HG03457 (cell line): ENCODE results near the gene NCK2.

ENCODE experiments used
- ATAC-seq: cut with Tn5 transposase; IDR thresholded peaks from one replicate; pipeline ENCODE4 v1.9.1; 2021; ENCODE audit warnings: moderate number of reproducible peaks; ENCODE audit not compliant: unreplicated experiment

Gene NCK2

DNA sequence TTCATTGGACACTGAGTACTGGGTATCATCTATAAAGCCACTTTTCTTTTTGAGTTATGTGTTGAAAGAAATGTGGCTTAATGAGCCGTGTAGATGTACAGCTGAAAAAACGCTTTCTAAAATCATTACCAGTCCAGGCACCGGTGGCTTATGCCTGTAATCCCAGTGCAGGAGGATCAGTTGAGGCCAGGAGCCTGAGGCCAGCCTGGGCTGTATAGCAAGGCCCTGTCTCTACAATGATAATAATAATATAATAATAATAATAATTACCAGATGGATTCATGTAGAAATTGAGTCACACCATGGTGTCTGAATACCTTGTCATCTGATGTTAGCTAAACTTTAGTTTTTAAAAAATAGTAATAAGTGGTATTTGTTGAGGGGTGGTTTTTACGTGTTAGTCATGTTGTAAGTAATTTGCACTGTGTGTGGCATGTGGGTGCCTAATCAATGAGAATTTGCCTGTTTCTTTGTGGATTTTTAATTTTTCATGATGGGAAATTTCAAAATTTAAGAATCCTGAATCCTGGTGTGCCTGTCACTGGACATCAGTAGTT is 30.1 kb downstream of the NCK2 start:
- ATAC-seq: no peak

DNA sequence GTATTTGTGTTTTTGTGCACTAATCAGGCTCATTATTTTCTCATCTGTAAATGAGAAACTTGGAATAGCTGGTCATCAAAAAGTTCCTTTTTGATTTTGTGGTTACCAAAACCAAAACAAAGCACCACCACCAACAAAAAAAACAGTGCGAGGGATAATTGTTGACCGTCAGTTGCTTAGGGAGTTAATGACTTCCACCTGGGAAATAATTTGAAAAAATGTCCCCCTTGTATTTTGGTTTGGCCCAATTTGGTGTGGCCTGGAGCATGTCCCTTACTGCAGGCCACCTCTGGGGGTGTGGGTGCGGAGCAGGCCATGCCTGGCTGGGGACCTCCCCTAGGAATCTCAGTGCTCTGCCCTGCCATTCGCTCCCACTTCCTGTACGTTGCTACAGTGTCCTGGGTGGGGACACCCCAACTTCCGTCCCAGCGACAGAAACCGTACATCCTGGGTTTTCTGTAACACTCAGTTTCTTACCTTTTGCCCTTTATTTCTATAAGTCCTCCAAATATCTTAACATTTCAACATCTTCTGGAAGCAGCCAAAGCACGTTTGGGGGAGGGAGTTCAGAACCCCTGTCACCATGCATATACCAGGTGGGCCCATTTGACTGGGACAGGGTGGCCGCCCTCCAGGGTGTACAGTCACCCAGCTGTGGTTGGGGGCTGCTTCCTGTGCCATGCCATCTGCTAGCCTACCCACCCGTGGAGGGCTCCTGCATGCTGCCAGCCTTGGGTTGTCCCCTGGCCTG is 31.3 kb downstream of the NCK2 start:
- ATAC-seq: peak; percentile 54

DNA sequence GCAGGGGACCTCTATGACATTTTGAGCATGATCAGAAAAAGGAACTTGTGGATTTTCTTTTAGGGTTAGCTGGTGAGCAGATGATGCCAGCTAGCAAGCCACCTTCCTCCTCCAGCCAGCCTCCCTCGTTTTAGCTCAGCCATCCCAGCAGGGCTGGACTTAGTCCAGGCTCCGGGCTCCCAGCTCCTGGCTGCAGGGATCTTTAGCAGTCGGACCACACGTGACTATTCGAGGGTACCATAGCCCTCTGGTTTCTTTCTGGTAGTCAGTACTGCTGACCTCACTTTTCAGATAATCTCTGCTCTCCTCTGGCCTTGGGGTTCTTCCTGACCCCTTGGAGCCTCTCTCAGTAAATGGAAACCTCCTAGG is 31.8 kb downstream of the NCK2 start:
- no peak for ATAC-seq

DNA sequence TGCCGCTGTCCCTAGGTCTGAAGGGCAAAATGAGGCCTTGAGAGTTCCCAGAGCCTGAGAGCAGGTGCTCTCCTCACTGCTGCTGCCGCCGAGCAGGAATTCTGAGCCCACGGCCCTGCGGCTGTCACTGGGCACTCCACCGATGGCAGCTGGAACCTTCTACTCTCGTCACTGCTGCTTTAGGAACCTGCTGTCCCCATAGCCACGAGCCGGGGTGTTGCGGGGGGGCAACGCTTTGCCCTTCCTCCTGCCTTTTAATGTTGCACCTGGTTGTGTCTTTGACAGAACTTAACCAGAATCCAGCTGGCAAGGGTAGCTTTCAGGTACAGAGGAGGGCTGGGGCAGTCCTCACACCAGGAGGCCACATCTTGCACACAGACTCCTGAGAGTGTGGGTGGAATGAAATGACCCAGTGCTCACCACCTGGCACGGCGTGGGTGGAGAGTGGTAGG is 32.3 kb downstream of the NCK2 start:
- ATAC-seq: no peak

DNA sequence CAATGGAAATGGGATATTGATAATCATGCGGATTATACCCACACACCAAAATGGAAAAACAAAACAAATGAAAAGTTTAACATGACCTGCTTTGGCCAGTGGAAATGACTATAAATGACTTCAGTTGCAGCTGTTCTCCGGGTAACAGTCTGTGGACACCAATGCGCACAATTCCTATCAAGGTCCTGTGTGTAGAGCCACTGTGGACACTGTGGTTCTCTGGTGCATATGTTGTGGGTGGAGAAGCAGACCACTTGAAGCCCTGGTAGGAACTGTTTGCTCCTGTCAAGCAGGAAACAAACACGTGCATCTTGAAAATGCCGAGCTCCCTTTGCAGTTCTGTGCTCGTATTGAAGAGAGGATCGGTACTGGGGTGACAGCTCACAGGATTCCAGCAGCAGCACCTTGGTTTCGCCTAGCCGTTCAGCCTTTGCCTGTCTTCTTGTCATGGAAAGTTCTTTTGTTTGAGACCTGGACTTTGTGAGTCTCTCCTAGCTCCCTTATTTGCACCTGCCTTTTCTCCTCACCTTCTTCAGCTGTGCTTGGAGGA is 32.9 kb downstream of the NCK2 start:
- ATAC-seq: no peak

DNA sequence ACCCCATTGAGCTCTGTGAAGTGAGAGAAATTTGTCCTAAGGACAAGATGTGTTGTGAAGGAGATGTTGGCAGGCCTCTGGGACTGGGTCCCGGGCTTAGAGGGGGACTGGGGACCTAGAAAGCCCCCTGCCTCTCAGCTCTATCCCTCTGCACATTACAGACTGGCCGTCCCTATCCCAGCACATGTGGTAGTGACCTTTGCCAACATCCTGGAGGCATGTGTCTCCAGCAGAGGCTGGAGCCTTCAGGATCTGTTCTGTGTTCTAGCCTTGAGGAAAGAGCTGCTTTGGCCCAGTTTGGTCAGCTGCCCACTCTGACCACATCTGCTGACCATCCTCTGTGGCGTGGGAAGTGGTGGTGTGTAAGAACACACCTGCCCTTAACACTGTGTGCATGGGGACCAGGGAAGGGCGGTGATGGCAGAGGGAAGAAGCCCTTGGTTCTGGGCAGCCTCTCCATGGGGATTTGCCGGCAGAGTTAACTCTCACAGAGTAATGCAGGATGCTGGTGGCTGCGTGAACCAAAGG is 33.4 kb downstream of the NCK2 start:
- ATAC-seq: no peak

DNA sequence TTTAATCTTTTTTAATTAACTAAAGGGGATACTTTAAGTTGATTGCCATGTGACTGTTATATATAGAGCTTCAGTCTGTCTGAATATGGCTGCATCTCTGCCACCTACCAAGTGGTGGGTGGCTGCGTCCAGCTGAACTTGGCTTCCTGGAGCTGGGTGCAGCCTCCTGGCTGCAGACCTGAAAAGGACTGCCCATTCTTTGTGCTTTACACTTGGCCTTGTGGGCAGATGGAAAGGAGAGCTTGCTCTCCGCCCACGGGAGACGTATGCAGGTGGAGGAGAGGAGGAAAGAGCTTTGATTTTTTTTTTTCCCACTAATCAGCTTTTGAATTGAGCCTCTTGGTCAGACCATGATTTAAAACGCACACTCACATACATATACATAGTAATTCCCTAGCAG is 34.7 kb downstream of the NCK2 start:
- ATAC-seq: no peak

DNA sequence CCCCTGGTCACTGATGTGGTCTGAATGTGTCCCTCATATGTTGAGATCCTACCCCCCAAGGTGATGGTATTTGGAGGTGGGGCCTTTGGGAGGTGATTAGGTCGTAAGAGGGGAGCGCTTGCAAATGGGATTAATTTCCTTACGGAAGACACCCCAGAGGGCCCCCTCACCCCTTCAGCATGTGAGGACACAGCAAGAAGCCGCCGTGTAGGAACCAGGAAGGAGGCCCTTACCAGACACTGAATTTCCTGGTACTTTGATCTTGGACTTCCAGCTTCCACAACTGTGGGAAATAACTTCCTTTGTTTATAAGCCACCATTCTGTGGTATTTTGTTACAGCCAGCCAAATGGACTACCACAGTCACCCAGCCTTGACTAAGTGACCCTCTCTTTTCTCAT is 35.9 kb downstream of the NCK2 start:
- no peak for ATAC-seq

DNA sequence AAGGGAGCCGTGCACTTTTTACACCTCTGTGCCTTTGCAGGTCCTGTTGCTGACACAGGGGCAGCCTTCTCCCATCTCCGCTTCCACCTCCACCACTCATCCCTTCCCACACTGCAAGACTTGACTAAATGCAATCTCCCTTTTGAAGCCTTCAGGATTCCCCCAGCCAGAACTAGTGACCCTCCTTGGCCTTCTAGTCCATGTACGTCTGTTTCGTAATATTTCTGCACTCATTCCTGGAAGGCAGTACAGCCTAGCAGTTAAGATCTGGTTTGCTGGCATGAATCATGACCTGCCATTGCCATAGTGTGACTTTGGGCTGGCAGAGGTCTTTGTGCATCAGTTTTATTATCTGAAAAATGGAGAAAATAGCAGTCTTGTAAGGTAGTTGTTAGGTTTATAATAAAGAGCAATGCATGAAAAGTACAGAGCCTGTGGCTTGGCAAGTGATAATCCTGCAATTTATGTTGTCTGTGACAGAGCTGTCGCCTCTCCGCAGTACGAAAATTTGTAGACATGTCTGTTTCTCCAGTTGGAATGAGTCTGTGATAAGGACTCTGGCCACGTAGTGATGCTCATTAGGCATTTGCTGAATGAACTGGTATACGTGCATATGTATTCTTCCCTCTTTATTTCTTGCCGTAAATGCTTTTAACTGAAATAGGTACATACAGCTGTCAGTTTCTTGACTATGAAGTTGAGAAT is 36.7 kb downstream of the NCK2 start:
- no peak for ATAC-seq

DNA sequence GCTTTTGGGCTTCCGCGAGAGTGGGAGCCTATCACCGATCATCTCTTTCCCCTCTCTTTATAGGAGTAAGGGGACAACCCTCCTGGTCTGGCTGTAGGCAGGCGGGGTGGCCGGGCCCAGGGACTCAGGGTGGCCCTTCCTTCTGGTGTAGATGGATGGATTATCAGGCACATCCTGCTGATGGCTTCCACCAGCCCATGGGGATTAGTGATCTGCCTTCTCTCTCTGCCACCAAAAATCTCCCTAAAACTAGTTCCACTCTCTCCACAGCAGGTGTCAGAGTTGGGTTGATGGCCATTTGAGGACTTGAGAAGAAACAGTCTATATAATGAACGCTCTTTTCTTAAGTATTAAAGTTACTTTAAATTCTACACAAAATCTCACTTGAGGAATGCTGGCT is 37.4 kb downstream of the NCK2 start:
- ATAC-seq: no peak

DNA sequence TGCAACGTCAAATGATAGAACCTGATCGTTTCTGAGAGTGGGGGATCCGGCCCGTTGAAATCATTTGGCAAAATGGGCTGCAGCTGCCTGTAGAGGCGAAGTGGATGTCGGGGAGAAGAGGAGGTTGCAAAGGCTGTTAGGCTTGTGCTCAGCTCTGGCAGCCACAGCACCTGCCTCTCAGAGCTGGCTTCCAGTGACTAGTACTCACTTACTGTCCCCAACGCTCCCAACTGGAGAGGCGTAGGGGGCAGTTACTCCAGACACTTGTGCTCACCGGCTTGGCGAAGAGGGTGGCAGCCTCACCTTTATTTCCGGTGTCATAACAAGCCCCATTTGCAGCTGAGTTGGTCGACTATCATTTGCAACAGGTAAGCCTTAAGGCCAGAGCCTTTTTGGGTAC is 37.9 kb downstream of the NCK2 start:
- ATAC-seq: no peak

DNA sequence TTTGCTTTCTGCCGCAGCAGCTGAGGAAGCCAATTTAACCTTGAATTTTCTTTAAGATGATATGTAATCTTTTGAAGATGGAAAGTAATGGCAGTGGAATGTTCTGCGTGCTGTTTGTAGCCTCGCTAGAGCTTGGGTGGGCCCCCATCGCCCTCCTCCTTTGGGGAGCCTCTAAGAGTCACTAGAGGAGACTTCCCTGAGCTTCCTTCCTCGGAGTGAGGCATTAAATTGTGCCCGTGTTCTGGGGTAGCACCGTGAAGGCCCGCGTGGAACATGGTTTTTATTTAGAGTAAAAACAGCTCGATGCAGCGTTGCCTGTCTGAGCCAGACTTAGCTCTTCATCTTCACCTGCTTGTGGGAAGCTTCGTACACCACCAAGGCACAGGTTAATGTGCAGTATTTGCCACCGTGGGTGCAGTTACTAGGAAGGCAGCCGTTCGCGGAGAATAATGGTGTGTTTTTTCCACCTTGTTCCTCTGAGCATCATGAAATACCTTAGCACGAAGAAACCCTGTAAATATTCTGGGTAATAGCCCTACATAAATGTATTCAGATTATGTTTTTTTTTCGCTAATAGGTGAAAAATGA is 38.5 kb downstream of the NCK2 start:
- ATAC-seq: no peak

DNA sequence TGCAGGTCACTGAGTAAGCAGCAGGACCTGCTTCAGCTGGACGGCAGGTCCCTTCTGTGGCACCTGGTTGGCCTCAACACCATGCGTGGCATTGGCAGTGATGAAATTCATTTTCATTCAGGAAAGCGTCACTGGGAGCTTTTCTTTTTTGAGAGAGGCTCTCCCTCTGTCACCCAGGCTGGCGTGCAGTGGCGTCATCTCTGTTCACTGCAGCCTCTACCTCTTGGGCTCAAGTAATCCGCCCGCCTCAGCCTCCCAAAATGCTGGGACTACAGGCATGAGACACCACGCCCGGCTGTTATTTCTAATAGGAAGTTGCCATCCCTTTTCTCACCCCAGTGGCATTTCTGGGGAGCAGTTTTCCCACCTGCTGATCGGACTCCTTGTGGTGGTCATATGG is 39.3 kb downstream of the NCK2 start:
- no peak for ATAC-seq

DNA sequence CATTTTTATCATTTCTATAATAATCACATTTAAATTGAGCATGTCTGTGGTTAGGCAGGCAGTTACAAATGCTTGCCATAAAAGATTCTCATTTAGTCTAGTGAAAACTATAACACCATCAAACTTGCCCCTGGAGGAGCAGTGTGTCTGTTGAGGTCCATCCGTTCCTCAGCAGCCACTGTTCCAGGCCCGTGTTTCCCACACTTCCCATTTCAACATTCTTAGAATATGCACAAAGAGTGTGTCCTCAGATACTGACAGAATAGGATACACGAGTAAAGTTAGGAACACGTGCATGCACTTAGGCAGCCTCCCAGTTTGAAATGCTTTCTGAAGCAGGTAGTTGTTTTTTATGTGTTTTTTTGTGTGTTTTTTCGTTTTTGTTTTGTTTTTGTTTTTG is 39.9 kb downstream of the NCK2 start:
- ATAC-seq: no peak

DNA sequence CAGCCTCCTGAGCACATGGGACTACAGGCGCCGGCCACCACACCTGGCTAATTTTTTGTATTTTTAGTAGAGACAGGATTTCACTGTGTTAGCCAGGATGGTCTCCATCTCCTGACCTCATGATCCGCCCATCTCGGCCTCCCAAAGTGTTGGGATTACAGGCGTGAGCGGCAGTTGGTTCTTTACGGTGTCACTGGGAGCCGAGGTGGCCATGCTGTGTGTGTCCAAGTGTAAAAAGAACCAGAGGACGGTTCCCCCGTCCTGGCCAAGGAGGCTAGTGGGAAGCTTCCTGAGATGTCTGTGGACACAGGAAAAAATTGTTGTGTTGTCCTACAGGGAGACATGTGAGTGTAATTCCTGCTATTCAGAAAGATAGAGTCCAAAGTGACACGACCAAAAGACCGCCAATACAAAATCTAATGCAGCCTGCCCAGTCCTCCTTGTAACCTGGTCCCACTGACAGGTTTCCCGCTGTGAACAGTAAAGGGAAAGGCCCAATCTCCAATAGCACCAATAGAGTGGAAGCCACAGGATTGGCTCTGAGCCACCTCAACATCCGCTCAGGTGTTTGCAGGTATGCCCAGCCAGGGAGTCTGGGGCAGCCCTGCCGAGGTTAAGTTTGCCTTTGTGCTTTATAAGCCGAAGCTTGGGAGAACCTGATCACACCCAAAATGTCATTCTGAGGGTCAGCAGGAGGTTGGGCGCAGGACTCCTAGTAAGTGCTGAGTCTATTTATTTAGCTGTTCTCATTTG is 40.6 kb downstream of the NCK2 start:
- ATAC-seq: no peak

DNA sequence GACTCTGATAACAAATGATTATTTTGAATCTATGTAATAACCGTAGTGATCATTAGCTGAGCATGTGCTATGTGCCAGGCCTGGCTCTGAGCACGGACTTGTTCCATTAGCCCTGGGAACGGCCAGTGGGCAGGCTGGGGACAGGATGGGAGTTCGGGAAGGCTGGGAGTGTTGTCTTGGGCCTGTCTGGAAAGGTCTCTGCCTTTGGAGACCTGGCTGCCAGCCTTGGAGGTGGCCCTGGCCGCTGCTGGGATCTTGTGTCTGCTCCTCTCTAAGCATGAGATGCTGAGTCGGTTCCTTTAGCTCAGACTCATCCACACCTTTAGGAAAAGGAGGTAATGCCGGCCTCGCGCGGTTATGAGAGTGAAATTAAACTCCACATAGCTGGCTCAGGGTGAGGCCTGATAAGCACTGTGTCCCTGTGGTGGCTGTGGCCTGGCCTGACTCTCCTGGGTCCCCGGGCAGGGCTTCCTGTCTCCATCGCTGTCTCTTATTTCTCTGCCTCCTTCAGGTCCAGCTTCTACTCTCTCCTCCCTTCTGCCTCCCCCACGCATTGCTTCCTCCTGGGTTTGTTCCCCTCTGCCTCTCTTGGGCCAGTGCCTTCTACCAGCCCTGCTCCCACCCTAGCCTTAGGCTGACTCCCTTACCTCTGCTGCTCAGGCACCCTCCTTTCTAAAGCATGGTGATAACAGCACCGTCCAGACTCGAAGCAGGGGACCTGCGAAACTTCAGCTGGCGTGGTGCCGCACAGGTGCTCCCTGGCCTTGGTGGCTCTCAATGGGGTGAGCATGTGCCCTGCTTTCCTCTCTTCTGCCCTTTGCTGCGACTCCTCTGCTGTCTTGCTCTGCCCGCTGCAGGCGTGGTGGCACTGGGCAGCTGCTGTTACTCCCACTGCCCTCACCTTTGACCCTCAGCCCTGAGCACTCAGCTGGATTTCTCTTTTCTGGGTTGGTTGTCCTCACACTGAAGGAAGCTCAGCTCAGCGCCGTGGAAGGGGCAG is 41.8 kb downstream of the NCK2 start:
- no peak for ATAC-seq

DNA sequence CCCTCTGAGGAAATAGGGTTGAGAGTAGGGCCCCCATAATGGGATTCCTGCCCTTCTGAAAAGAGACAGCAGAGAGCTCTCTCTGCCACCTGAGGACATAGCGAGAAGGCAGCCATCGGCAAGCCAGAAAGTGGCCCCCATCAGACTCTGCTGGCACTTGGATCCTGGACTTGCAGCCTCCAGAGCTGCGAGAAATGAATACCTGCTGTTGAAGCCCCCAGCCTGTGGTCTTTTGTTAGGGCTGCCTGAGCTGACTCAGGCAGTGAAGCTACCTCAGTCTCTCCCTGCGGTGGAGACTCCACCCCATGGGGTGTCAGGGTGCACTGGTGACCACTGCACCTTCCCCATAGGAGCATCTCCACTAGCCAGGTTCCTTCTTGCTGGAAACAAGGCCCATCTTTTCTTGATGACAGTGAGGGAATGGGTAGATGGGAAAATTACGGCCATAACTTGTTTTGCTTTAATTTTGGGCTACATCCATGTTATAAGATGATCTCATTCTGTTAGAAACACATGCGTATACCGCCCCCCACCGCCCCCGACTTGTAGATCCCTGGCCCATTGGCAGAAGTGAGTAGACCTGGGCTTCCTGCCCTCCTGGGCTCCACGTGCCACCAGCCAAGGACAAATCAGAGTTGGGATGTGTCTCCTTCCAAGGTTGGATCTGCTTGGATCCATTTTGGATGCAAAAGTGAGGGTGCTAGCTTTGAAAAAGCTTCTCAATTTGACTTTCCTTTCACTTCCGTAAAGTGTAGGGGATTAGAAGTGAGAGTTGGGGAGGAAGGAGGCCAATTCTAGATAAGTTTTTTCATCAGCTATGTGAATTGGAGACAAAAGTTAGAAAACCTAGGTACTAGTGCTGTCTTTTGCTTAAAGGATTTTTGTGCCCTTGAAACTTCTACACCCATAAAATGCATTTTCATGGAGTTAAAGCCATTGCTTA is 42.9 kb downstream of the NCK2 start:
- no peak for ATAC-seq

DNA sequence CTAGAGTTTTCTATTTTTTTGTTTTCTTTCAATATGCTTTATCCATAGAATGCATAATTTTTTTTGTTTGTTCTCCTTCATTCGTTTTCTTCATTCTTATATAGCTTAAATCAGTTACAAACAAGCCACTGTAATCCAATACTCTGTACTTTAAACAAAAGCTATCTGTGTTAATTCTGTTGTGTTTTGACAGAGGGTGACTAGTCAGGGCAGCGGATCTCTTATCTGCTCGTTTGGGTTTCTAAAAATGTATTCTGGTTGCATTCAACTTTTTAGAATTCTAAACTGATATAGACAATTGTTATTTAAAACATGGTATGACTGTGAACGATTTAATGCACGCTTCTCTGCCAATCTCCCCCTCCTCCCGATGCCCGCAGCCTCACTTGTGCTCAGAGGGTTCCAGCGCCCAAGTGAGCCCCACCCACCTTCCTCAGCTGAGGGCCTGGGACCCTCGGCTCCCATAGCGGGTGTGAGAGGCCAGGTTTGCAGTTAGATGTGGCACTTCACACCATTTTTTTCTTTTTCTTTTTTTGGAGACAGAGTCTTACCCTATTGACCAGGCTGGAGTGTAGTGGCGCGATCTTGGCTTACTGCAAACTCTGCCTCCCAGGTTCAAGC is 44.1 kb downstream of the NCK2 start:
- no peak for ATAC-seq
